GM23338 (cell line): ENCODE results near the gene USF2.

ENCODE experiments used
- EZH2 ChIP-seq: fragments of 200-600 bp; sonication (generic); IDR thresholded peaks from one replicate; pipeline ENCODE4 v1.8.0; 2017; ENCODE audit warnings: antibody characterized with exemption, mild to moderate bottlenecking, low read depth; ENCODE audit not compliant: unreplicated experiment
- JUNB ChIP-seq: IDR thresholded peaks from one replicate; pipeline ENCODE4 v1.6.1; 2016; ENCODE audit warnings: antibody characterized with exemption; ENCODE audit not compliant: unreplicated experiment
- POLR2AphosphoS5 ChIP-seq: IDR thresholded peaks from 2 replicates; pipeline ENCODE4 v1.6.1; 2016; ENCODE audit warnings: antibody characterized with exemption, low read depth
- ZNF114 ChIP-seq: fragments of 250-450 bp; sonication (Bioruptor Pico); IDR thresholded peaks from 2 replicates; pipeline ENCODE4 v1.5.0; 2020; ENCODE audit warnings: mild to moderate bottlenecking, moderate library complexity
- TF ChIP-seq, protein P1 (sequence below), 2 experiments: fragments of 200-600 bp in 1 of 2; sonication (generic) in 1 of 2; conservative IDR thresholded peaks; 2 replicates each; pipeline versions ENCODE4 v1.5.1 to v1.6.1; 2016 to 2017; ENCODE audit warnings: antibody characterized with exemption in 2 of 2, low read depth in 2 of 2, mild to moderate bottlenecking in 2 of 2, moderate library complexity in 1 of 2
- TF ChIP-seq, protein P2 (sequence below): IDR thresholded peaks from one replicate; pipeline ENCODE4 v1.6.1; 2018; ENCODE audit warnings: antibody characterized with exemption; ENCODE audit not compliant: unreplicated experiment

DNA sequence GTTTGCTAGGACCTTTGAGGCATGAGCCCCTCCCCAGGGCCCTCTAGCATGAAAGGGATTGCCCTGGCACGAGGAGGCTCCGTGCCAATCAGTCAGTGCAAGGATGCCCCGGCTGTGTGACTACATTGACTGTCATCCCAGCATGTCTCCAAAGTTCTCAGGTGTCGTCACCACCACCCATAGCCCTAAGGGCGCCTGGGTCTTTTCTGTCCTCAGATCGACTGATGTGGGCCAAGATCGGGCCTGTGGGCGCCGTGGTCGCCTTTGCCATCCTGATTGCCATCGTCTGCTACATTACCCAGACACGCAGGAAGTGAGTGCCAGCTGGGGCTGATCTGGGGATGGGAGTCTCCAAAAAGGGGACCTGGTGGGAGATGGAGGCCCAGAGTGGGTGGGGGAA lies 41.6 kb downstream of the USF2 start:
- TF ChIP-seq, protein P1, sequence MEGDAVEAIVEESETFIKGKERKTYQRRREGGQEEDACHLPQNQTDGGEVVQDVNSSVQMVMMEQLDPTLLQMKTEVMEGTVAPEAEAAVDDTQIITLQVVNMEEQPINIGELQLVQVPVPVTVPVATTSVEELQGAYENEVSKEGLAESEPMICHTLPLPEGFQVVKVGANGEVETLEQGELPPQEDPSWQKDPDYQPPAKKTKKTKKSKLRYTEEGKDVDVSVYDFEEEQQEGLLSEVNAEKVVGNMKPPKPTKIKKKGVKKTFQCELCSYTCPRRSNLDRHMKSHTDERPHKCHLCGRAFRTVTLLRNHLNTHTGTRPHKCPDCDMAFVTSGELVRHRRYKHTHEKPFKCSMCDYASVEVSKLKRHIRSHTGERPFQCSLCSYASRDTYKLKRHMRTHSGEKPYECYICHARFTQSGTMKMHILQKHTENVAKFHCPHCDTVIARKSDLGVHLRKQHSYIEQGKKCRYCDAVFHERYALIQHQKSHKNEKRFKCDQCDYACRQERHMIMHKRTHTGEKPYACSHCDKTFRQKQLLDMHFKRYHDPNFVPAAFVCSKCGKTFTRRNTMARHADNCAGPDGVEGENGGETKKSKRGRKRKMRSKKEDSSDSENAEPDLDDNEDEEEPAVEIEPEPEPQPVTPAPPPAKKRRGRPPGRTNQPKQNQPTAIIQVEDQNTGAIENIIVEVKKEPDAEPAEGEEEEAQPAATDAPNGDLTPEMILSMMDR (conservative IDR thresholded peaks at IDR 0.05; ENCODE audit: low read depth in 2 of 2) = no peak
- TF ChIP-seq, protein P2, sequence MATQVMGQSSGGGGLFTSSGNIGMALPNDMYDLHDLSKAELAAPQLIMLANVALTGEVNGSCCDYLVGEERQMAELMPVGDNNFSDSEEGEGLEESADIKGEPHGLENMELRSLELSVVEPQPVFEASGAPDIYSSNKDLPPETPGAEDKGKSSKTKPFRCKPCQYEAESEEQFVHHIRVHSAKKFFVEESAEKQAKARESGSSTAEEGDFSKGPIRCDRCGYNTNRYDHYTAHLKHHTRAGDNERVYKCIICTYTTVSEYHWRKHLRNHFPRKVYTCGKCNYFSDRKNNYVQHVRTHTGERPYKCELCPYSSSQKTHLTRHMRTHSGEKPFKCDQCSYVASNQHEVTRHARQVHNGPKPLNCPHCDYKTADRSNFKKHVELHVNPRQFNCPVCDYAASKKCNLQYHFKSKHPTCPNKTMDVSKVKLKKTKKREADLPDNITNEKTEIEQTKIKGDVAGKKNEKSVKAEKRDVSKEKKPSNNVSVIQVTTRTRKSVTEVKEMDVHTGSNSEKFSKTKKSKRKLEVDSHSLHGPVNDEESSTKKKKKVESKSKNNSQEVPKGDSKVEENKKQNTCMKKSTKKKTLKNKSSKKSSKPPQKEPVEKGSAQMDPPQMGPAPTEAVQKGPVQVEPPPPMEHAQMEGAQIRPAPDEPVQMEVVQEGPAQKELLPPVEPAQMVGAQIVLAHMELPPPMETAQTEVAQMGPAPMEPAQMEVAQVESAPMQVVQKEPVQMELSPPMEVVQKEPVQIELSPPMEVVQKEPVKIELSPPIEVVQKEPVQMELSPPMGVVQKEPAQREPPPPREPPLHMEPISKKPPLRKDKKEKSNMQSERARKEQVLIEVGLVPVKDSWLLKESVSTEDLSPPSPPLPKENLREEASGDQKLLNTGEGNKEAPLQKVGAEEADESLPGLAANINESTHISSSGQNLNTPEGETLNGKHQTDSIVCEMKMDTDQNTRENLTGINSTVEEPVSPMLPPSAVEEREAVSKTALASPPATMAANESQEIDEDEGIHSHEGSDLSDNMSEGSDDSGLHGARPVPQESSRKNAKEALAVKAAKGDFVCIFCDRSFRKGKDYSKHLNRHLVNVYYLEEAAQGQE = no peak
- TF ChIP-seq JUNB (no peak), ZNF114 (CRISPR knock-in tag) (no peak), POLR2AphosphoS5 (no peak), EZH2 (no peak)
